Ascending aorta (tissue), 2 donors: ENCODE data around the gene LIN54. TPM values are rescaled to one million over a fixed set of nuclear protein-coding genes. Genes with fewer than 3 reads are reported as not detected.
A peak's percentile ranks its signal among the peaks of the same experiment; 100 is the strongest.

ENCODE experiments used
- DNase-seq, 2 donors: peaks; one replicate each; pipeline ENCODE4 v3.0.0-alpha.2; 2019; ENCODE audit warnings: low spot score in 2 of 2
- H3K27ac ChIP-seq, 2 donors: fragments of 200-600 bp; sonication (generic); one replicate each; pipeline ENCODE4 v1.5.1; 2016 to 2017; ENCODE audit warnings: mild to moderate bottlenecking in 1 of 2
- H3K27me3 ChIP-seq: fragments of 200-600 bp; sonication (generic); one replicate; pipeline ENCODE4 v1.5.1; 2017
- H3K36me3 ChIP-seq, 2 donors: fragments of 200-600 bp; sonication (generic); one replicate each; pipeline ENCODE4 v1.5.1; 2016
- H3K4me1 ChIP-seq, 2 donors: fragments of 200-600 bp; sonication (generic); one replicate each; pipeline ENCODE4 v1.5.1; 2016 to 2017; ENCODE audit warnings: mild to moderate bottlenecking in 1 of 2
- H3K4me3 ChIP-seq, 2 donors: fragments of 200-600 bp; sonication (generic); one replicate each; pipeline ENCODE4 v1.5.1; 2016 to 2017; ENCODE audit warnings: mild to moderate bottlenecking in 1 of 2
- H3K9me3 ChIP-seq, 2 donors: fragments of 200-600 bp; sonication (generic); one replicate each; pipeline ENCODE4 v1.5.1; 2016
- intact Hi-C: fragments of 100-400 bp; cut with DNase I; formaldehyde crosslinking; loops from one replicate; pipeline ENCODE4 v1.15.1; 2023
- total RNA-seq: library from RNA; depleted of rRNA; stranded (reverse); fragments of >200 nt; gene quantifications from one replicate; pipeline ENCODE4 v1.1.0, GENCODE V29; 2016
- TF ChIP-seq, protein P1 (sequence below), 3 experiments: fragments of 200-600 bp in 2 of 3; fragments of 450-650 bp in 1 of 3; sonication (generic) in 2 of 3; IDR thresholded peaks; one replicate each; pipeline ENCODE4 v1.5.1; 2016 to 2019; ENCODE audit warnings: antibody characterized with exemption in 3 of 3, mild to moderate bottlenecking in 1 of 3, moderate library complexity in 1 of 3

LIN54 gene
- total RNA-seq, 1 donor from 2014 or later: 6.2 TPM

DNA sequence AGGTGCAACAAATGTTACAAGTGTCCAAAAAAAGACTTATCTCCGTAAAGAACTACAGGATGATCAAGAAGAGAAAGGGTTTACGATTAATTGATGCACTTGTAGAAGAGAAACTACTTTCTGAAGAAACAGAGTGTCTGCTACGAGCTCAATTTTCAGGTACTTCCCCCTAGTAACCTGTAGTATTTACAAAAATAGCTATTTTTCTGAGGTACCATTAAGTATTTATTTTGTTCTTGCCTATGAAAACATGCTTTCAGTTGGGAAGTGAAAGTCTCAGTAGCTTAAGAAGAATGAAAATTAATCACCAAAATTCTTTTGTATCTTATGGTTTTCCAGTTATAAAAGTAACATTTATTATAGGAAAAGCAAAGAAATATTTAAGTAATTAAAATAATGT lies 104.2 kb downstream of the LIN54 start:
- DNase-seq: no peak
- Histone ChIP-seq H3K27ac (no peak overlapping the region), H3K4me1 (peaks cover 0 to 2% of the 10 kb centered on the region in 2 donors), H3K36me3 (peaks cover 0 to 8% of the 10 kb centered on the region in 2 donors), H3K27me3 (no peaks in the 10 kb centered on the region), H3K9me3 (no peaks in the 10 kb centered on the region), H3K4me3 (no peak overlapping the region)
- intact Hi-C loops: no loop called here
- TF ChIP-seq, protein P1, sequence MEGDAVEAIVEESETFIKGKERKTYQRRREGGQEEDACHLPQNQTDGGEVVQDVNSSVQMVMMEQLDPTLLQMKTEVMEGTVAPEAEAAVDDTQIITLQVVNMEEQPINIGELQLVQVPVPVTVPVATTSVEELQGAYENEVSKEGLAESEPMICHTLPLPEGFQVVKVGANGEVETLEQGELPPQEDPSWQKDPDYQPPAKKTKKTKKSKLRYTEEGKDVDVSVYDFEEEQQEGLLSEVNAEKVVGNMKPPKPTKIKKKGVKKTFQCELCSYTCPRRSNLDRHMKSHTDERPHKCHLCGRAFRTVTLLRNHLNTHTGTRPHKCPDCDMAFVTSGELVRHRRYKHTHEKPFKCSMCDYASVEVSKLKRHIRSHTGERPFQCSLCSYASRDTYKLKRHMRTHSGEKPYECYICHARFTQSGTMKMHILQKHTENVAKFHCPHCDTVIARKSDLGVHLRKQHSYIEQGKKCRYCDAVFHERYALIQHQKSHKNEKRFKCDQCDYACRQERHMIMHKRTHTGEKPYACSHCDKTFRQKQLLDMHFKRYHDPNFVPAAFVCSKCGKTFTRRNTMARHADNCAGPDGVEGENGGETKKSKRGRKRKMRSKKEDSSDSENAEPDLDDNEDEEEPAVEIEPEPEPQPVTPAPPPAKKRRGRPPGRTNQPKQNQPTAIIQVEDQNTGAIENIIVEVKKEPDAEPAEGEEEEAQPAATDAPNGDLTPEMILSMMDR (IDR thresholded peaks at IDR 0.05): no peak

DNA sequence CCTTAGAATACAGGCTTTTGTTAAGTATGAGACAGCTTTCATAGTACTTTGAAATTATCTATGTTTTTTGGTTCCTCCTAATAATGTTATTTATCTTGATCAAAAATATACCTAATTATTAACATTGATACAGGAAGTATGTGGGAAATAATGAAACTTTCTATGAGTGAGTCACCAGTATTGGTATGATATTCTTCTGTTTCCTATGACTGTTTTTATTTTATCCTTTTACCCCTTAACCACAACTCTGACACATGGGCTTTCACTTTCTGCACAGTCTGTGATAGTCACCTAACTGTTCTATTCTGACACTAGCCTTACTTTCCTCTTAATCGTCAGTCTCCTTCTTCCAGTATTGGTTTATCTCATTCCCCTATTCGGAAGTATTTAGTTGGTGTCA lies 105.4 kb downstream of the LIN54 start:
- Histone ChIP-seq H3K27ac (no peak overlapping the region), H3K27me3 (no peaks in the 10 kb centered on the region), H3K36me3 (no peaks in the 10 kb centered on the region), H3K9me3 (no peaks in the 10 kb centered on the region), H3K4me3 (no peak overlapping the region), H3K4me1 (peaks cover 0 to 2% of the 10 kb centered on the region in 2 donors)
- TF ChIP-seq, protein P1 (IDR thresholded peaks at IDR 0.05): no peak
- DNase-seq: no peak
- intact Hi-C loops: no loop called here

DNA sequence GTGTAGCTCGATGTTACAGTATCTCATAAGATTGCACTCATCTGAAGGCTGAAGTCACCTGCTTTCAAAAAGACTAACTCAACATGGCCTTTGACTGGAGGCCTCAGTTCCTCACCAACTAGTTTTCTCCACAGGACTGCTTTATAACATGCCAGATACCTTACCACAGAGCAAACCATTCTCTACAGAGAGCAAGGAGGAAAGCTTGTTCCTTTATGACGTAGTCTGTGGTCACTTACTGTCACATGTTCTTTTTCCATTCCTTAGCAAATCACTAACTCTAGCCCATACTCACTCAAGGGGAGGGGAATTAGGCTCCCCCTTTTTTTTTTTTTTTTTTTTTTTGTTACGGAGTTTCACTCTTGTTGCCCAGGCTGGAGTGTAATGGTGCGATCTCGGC lies 106.9 kb downstream of the LIN54 start:
- Histone ChIP-seq H3K27me3 (no peaks in the 10 kb centered on the region), H3K9me3 (no peaks in the 10 kb centered on the region), H3K36me3 (no peaks in the 10 kb centered on the region), H3K4me3 (no peak overlapping the region), H3K4me1 (peaks cover 0 to 4% of the 10 kb centered on the region in 2 donors), H3K27ac (no peak overlapping the region)
- no peak for DNase-seq
- intact Hi-C loops: loop anchor here (5.0 kb wide), 3 partner anchors 41 to 441 kb away; no protein-coding TSS in a partner anchor
- TF ChIP-seq, protein P1 (IDR thresholded peaks at IDR 0.05): no peak

DNA sequence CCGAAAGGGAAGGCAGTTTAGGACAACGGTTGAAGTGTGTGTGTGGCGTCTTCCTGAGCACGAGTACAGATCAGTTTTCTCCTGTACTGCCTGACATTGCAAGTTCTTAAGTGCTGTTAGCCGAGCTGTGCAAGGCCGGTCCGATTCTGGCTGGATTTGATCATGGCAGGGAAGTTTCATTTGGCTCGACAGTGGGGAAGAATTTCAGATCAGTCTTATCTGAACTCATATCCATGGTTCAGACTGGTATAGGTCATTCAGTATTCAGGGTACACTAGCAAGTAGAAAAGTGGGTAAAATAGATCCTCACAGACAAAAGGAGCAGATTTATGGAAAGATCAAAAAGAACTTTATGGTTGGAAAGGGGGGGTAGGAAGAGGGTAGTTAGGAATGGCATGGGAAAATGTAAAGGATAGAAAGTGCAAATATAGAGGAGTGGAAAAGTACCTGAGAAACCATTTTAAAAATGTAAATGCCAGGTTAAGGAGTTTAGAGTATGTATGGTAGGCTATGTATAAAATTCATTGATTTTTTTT lies 109.4 kb downstream of the LIN54 start:
- TF ChIP-seq, protein P1 (IDR thresholded peaks at IDR 0.05): no peak
- intact Hi-C loops: loop anchor here (2.0 to 5.0 kb wide), 6 partner anchors 39 to 472 kb away; partner anchors contain the start of gene COPS4

DNA sequence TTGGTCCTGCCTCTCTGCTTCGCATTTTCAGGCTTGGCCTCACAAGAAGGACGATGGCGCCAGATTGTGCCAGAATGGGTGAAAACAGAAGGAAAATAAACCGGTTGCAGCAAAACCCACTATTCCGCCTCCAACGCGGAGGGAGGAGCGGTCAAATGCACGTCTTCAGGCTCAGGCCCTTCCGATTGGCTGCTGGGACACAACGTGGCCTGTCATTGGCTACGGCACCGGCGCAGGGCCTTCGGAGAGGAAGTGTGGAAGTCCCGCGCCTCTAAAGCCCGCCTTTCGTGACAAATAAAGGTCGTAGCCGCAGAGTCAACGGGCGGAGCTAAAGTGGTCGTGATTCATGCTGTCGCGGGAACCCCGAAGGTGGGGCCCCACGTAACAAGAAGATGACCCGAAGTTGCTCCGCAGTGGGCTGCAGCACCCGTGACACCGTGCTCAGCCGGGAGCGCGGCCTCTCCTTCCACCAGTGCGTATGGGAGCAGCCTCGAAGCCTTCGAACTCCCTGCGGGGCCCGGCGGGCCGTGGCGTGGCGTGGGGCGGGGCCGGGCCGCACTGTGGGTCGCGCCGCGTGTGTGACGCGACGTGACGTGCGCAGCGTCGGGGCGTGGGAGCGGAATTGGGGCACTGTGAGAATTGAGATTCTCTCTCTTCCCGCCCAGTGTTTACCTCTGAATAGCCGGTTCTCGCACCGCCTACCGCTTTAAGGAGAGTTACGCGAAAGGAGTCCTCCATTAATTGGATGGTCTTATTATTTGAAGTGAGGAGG lies 110.0 kb downstream of the LIN54 start, which contains the start of gene THAP9:
THAP9 (plus strand) TSS at position 325 of the 772 bp plus-strand sequence; CDS start at position 393, 68 bp downstream.
- TF ChIP-seq, protein P1 (IDR thresholded peaks at IDR 0.05): no peak
- peak within 1 kb of the TSS; percentile 69 to 78 for H3K4me3 ChIP-seq
- intact Hi-C loops: loop anchor here (1.0 to 5.0 kb wide), 9 partner anchors 9 to 555 kb away; partner anchors contain the start of genes COPS4, COQ2, HELQ and SEC31A

More for the DNA sequence above, 109.4 kb downstream of the LIN54 start:
- Histone ChIP-seq H3K36me3 (peaks cover 0 to 6% of the 10 kb centered on the region in 2 donors), H3K9me3 (no peaks in the 10 kb centered on the region), H3K27me3 (no peaks in the 10 kb centered on the region), H3K4me1 (peaks cover 0 to 20% of the 10 kb centered on the region in 2 donors), H3K4me3 (peak overlapping the region; percentile 69 to 78), H3K27ac (peak overlapping the region; percentile 98)
- DNase-seq: no peak

More for the DNA sequence above, 110.0 kb downstream of the LIN54 start, which contains the start of gene THAP9:
- DNase-seq: peak; percentile 97 to 99
- Histone ChIP-seq H3K4me1 (peaks cover 0 to 20% of the 10 kb centered on the region in 2 donors), H3K27me3 (no peaks in the 10 kb centered on the region), H3K36me3 (peaks cover 0 to 9% of the 10 kb centered on the region in 2 donors), H3K9me3 (no peaks in the 10 kb centered on the region), H3K27ac (peak within 1 kb of the TSS; percentile 98)
